HG02870 (cell line): ENCODE measurements around the gene OR51G1.
"Not testable (repeated sequence)": the region's sequence is repeated elsewhere in the genome, so short reads cannot be mapped to it uniquely, and the experiment has no call there.

Experiments used
- ATAC-seq: cut with Tn5 transposase; IDR thresholded peaks from one replicate; pipeline ENCODE4 v1.9.1; 2021; ENCODE audit warnings: mild to moderate bottlenecking, moderate library complexity; ENCODE audit not compliant: unreplicated experiment

The OR51G1 gene

DNA sequence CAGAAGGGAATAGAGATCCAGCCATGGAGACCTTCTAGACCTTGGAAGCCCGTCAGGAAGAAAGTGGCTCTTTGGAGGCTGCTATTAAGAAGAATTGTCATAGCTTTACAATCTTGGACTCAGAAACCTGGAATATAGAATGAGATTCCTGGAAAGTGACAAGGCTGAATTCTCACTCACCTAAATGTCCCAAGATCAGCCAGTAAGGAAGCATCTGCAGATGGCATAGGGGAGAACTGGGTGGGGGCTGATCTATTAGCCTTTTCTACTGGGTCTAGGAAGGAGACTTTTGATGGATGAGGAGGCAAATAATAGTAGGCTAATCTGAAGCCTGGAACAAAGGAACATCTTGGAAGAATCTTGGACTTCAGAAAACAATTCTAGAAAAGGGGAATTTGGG, at the start of gene OR51G1:
OR51G1 (minus strand) TSS at position 101 of the 400 bp plus-strand sequence; CDS start at position 101, 0 bp downstream.
- ATAC-seq, result no peak

DNA sequence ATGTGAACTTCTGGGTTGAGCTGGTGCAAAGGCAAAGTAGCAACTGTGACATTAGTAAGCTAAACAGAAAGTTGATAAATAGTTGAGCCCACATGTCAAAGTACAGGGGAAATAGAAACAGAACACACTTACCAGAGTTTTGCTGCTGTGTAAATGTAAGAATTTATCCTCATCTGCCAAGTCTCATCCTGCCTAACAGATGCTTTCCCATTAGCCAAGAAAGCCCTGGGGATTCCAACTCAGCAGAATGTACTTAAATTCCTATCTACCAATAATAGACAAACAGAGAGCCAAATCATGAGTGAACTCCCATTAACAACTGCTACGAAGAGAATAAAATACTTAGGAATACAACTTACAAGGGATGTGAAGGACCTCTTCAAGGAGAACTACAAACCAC, 38.7 kb upstream of the OR51G1 start:
- no peak for ATAC-seq

DNA sequence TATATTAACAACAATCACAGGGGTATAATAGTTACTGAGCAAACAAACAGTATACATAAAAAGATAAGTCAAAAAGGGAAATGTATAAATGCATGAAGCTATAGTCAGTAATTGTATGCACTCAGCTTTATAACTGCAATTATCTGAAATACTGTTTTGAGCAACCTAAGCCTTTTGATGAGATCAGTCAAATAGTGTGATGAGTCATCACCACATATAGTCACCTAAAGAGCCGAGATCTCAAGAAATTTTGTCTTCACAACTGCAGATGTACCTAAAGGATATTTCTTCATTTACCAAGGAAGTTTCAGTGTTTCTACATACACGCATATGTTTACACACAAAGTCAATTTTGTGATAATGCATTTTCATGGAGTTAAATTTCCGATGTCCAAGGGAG, 36.7 kb upstream of the OR51G1 start:
- no peak for ATAC-seq

- ATAC-seq, result no peak
Measured at GRCh38 chr11:4957396-4957795, 33.3 kb upstream of the OR51G1 start.

- not testable (repeated sequence) for ATAC-seq
Measured at GRCh38 chr11:4955613-4956012, 31.5 kb upstream of the OR51G1 start, which contains the start of gene OR51A2. OR51A2 (minus strand) TSS chr11:4955713; CDS start chr11:4955713, 0 bp downstream.

DNA sequence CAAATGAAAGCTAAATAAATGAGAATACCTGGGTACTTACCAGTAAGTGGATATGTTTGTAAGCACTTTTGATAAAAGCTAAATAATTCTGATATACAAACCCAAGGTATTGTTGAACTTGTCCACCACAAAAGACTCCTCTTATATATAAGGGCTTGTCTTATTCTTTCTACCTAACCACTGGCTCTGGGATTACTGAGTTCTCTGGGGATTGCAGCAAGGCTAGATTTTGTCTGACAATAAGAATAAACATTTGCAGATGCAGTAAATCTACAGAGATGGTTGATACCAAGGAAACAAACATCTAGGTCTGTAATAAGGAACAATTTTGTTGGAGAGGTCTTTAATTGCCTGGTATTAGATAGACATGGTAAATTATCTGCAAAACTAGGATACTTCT, 23.4 kb upstream of the OR51G1 start, which contains the start of gene OR51A4:
OR51A4 (minus strand) TSS at position 101 of the 400 bp plus-strand sequence. CDS start 505 bp downstream, outside the sequence.
- no peak for ATAC-seq

GRCh38 chr11:4936745-4937144, 12.6 kb upstream of the OR51G1 start:
- ATAC-seq, result no peak

- ATAC-seq, result no peak
Measured at GRCh38 chr11:4932751-4933150, 8.6 kb upstream of the OR51G1 start.

GRCh38 chr11:4926608-4927007, 2.5 kb upstream of the OR51G1 start:
- ATAC-seq, result no peak

DNA sequence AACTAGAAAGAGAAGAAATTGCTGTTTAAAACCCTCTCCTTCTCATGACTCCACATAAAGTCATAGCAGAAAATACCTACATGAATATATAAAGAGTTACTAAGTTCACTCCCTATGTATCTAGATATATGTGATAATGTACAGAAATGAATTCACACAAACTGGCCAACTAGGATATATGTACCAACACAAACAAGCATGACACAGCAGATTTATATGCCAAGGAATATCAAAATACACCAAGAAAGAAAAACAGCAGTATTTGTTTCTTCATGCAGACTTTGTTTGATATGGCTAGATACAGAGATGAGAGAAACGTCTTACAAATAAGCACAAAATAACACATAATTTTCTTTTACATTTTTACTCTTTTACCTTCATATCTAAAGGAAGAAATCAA, 1.8 kb downstream of the OR51G1 start:
- ATAC-seq, result no peak

DNA sequence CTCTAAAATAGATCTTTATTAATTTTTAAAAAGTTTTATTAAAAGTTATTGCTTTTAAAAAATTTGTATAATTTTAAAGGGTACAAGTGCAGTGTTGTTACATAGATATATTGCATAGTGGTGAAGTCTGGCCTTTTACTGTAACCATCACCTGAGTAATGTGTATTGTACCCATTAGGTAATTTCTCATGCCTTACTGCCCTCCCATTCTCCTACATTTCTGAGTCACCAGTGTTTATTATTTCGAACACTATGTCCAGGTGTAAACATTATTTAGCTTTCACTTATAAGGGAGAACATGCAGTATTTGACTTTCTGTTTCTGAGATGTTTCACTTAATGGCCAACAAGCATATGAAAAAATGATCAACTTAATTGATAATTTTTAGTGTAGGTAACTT, 2.3 kb downstream of the OR51G1 start:
- no peak for ATAC-seq

DNA sequence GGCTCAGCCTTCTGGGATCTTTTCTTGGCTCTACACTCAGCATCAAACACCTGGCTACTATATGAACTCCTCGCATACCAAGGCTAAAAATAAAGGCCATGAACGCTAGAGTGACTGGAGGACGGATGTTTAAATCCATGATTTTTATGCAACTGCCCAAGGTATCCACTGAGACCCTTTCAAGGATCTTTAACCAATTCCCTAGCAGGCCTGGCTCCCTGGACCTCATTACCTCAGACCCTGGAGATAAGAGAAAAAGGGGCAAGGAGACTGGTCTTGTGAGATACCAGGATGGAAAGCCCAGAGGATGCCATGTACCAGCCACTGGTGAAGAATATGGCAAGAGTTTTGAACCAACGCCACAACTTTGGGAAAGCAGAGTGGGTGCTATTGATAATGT, 4.9 kb downstream of the OR51G1 start, which contains the start of gene OR51G2:
OR51G2 (minus strand) TSS at position 101 of the 400 bp plus-strand sequence. CDS start 3,687 bp downstream, outside the sequence.
- no peak for ATAC-seq

- ATAC-seq, result no peak
Measured at GRCh38 chr11:4916581-4916980, 7.6 kb downstream of the OR51G1 start.

DNA sequence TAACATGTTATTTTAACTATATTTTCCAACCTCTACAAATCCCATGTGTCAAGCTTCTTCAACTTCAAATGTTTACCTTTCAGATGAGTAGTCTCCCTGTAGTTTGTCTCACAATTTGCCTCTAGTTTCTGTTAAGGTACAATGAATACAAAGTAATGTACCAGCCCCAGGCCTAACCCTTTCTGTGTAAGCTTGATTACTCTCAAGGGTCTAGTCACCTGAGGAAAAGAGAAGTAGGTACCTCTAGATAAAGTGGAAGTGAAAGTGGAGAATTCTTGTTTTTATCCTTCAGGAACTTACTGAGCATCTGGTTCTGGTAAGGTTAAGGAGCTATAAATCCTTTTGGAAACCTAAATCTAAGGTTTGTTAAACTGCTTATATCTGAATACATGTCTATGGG, 20.7 kb downstream of the OR51G1 start, which contains the start of gene OR51A7:
OR51A7 (plus strand) TSS at position 300 of the 400 bp plus-strand sequence. CDS start 3,587 bp downstream, outside the sequence.
- no peak for ATAC-seq

GRCh38 chr11:4891996-4892640, 32.0 kb downstream of the OR51G1 start:
- ATAC-seq, result no peak

DNA sequence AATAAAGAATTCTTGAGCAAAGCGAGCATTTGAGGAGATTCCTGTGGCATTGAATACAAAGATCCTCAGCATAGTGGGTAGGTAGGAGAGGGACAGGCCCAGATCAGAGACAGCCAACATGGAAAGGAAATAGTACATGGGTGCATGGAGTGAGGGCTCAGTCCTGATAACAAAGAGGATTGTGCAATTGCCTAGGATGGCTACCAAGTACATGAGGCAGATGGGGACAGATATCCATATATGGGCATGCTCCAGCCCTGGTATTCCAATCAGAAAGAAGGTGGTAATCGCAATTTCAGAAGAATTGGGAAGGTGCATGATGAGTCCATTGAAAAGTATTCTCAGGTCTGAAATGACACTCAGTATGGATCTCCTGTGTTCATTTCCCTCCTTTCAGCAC, 33.9 kb downstream of the OR51G1 start:
- no peak for ATAC-seq

- no peak for ATAC-seq
Measured at GRCh38 chr11:4887591-4887990, 36.5 kb downstream of the OR51G1 start.

GRCh38 chr11:4886186-4886585, 38.0 kb downstream of the OR51G1 start:
- ATAC-seq, result no peak

GRCh38 chr11:4884361-4884760, 39.8 kb downstream of the OR51G1 start:
- ATAC-seq, result no peak

DNA sequence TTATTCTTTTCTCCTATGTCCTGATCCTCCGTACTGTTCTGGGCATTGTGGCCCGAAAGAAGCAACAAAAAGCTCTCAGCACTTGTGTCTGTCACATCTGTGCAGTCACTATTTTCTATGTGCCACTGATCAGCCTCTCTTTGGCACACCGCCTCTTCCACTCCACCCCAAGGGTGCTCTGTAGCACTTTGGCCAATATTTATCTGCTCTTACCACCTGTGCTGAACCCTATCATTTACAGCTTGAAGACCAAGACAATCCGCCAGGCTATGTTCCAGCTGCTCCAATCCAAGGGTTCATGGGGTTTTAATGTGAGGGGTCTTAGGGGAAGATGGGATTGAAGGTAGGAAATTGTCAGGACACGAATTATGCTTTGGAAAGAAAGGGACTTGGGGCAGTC, 41.6 kb downstream of the OR51G1 start:
- no peak for ATAC-seq

- ATAC-seq, result no peak
Measured at GRCh38 chr11:4881860-4882500, 42.2 kb downstream of the OR51G1 start, which contains the start of gene OR51T1. OR51T1 (plus strand) TSS chr11:4881900; CDS start chr11:4881900, 0 bp downstream.

- ATAC-seq, result no peak
Measured at GRCh38 chr11:4881188-4881587, 43.0 kb downstream of the OR51G1 start.
